ENCODE results near the gene REST.

The REST gene

DNA sequence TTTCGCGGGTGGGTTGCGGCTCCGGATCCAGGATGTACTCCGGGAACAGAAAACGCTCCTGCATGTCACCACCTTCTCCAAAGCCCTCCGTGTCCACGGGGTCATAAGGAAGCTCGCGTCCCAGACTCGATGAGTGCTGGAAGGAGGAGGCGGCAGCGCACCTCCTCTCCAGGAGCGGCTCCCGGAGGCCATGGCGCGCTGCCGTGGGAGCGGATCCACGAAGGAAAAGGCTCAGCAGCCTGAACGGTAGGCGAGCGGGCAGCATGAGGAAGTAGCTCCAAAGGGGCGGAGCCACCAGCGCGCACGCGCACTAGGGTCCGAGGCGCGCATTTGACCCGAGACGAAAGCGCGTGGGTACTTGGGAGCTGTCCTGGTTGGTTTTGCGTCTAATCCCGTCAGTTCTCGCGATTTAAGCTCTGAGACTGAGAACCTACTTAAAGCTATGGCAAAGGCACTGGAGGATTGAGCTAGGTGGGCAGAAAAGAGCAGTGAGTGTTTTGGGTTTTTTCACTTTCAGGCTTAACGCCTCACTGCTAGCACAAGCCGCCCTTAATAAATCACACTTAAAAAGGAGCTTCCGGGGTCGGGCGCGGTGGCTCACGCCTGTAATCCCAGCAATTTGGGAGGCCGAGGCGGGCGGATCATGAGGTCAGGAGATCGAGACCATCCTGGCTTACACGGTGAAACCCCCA is 69.8 kb downstream of the REST start, which contains the start of gene NOA1:
Gene NOA1 (minus strand): TSS at position 286 of the 692 bp plus-strand sequence. CDS start 21 bp downstream, at position 265.
- peak; percentile 98 to 100 (median 100) for DNase-seq

DNA sequence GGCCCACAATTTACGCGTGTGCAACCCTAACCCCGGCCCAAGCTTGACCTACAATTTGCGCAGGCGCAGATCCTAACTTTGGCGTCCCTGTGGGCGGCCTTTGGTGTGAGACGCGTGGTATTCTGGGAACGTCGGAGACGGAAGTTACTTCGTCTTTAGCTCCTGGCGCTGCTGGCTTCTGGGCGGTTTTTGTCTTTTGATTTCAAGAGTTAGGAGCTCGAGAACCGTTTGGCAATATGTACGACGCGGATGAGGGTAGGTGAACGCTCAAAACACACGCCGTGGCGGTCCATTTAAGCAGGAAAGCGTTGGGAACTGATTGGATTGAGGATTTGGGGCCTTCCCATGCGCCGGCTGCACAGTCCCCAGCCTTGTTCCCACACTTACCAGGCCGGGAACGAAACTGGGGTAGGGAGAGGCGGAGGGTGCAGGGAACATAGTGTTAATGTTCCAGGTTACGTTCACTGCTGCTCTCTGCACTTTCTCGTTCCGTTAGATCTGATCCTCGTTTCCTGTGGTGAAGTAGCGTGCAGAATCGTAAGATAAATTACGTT is 71.1 kb downstream of the REST start, which contains the start of gene POLR2B:
Gene POLR2B (plus strand): TSS at position 147 of the 554 bp plus-strand sequence. CDS start 90 bp downstream, at position 237.
- peak; percentile 98 to 100 (median 99) for DNase-seq

DNA sequence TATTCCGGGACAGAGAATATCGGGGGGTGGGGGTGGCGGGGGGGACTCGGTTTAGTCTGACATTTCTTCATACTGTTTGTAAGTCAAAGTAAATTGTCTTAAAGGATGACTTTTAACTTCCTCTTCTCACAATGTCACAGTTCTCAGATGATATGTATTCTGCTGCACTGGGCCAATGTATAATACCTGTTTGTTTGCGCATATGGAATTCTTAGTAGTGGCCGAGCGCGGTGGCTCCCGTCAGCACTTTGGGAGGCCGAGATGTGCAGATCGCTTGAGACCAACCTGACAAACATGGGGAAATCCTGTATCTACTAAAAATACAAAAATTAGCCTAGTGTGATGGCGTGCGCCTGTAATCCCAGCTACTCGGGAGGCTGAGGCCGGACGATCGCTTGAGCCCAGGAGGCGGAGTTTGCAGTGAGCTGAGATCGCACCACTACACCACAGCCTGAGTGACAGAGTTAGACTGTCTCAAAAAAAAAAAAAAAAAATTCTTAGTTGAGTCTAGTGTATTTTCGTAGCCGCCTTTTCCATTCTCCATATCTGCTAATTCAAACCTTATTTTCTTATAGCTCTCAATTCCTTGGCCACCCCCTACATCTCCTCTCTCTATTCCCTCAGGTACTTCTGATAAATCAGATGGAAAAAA is 71.8 kb downstream of the REST start:
- DNase-seq = peak; percentile 38 to 53 (median 43)

DNA sequence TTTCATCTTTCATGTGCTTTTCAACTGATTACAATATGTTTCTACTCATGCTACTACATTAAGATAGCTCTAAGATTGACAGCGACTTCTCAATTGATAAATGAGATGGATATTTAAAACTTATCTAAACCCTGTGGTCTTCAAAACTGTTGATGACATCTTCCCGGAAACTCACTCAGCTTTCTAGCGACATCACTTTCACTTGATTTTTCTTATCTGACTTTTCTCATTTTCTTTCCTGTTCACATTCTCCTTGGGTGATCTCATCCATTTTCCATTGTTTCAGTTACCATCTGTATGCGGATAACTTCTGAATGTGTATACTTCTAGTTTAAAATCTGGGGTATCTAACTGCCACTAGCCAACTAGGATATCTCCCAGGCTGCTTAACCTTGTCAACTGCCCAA is 74.1 kb downstream of the REST start:
- DNase-seq = no peak

DNA sequence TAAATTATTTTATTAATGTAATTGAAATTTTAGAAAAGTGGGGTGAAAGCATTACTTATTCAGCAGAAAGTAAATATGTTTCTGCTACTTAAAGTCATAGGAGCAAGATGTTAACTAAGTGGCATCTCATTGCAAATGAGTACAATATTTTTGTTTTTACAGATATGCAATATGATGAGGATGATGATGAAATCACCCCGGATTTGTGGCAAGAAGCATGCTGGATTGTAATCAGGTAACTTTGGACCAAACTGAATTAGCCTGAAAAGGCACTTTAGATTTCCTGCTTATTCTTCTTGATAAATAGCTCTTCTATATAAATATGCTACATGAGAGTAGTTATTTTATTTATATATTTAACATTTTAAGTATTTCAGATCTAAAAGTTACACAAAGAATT is 78.5 kb downstream of the REST start:
- no peak for DNase-seq

DNA sequence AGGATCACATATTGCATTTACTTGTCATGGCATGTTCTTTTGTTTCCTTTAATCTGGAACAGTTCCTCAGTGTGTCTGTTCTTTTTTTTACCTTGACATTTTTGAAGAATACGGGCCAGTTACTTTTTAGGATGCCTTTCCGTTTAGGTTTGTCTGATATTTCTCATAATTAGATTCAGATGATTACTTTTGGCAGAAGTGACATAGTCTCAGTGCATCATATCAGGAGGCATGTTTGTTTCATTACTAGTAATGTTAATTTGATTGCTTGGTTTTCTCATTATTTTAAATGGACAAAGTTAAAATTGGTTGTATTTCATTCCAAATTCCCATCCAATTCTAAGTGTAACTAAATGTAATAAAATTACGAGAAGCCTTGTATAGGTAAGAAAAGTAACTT is 79.3 kb downstream of the REST start:
- DNase-seq = no peak

DNA sequence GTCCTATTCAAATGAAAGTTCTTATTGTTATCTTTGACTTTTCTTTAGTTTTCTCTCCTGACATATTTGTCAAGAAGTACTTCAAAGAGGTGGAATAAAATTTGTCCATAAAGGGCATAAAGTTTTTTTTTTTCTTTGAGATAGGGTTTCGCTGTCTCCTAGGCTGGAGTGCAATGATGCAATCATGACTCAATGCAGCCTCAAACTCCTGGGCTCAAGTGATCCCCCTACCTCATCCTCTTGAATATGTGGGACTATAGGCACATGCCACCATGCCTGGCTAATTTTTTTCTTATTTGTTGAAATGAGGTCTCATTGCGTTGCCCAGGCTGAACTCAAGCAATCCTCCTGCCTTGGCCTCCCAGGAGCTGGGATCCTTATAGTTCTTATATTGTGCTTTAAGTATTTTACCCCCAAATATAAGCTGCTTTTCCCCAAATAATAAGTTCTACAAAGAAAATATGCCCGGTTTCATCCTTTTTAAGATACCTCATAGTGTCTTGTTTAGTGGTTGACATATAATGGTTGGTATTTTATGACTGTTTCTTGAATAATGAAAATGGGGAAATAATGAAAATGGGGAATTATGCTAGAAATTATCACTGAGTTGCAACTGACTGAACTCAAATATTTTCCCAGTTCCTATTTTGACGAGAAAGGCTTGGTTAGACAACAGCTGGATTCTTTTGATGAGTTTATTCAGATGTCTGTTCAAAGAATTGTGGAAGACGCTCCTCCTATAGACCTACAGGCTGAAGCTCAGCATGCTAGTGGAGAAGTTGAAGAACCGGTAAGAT is 82.6 kb downstream of the REST start:
- DNase-seq = peak; percentile 48 to 69 (median 66)

DNA sequence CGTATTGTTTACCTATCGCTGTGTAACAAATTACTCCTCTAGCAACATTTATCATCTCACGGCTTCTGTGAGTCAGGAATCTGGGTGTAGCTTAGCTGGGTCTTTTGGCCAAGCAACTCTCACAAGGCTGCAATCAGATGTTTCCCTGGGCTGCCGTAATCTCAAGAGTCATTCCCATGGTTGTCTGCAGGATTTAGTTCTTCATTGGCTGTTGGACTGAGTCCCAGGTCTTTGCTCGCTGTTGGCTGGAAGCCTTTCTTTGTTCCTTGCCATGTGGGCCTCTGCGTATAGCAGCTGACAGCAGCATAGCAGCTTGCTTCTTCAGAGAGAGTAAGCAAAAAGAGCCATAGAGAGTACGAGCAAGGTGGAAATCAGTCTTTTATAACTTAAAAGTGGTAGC is 87.8 kb downstream of the REST start:
- DNase-seq = no peak

DNA sequence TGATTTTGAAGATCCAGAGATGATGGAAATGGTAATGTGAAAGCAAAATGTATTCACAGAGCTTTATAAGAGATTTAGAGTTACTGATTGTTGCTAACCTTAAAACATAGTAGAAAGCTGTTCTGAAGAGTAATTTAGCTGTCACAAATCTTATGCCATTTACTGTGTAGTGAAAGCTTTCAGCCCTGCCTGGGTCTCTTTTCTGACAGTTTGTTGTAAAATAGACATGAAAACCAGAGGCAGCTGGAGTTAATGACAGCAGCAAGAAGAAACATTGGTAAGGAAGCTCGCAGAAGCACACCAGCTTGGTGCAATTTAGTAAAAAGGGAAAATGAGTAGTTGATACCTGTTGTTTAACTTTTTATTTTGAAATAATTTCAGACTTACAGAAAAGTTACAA is 92.1 kb downstream of the REST start:
- DNase-seq = no peak

DNA sequence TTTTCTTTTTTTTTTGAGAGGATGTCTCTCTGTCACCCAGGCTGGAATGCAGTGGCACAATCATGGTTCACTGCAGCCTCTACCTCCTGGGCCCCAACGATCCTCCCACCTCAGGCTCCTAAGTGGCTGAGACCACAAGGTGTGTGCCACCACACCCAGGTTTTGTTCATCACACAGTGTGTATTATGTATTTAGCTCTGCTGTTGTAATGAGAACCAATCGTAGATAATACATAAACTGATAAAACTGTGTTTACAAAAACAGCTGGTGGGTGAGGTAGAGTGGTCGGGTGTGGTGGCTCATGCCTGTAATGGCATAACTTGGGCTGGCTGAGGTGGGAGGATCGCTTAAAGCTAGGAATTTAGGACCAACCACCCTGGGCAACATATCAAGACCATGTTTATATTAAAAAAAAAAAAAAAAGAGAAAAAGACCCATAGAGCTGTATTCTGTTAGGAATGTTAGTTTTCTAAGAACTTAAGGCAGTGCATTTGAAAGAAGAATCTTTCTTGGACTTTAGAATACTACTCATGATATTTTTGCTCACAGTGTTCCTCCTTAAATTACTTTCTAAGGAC is 105.9 kb downstream of the REST start:
- DNase-seq = no peak
